RWPE1 (cell line): Measurements from ENCODE around the gene CFAP97.

Experiments used
- CTCF ChIA-PET: fragments of 350-600 bp; sonication (Branson Sonifier 250); formaldehyde crosslinking; extraction: SDS; loops from one replicate; lab custom pipeline; 2021; lab: Yijun Ruan, JAX
- POLR2A ChIA-PET: fragments of 400-600 bp; formaldehyde crosslinking; extraction: SDS; loops from one replicate; lab custom pipeline; 2020; ENCODE audit warnings: antibody characterized with exemption; ENCODE audit not compliant: low non-redundant PET; lab: Yijun Ruan, JAX
- DNase-seq: peaks from one replicate; pipeline ENCODE4 v3.0.0; 2012; ENCODE audit warnings: low spot score
- H3K27ac ChIP-seq: fragments of 450-650 bp; 2 replicates; pipeline ENCODE4 v1.5.1; 2017
- TF ChIP-seq, protein P1 (sequence below): fragments of 450-650 bp; conservative IDR thresholded peaks from 2 replicates; pipeline ENCODE4 v1.5.1; 2017; ENCODE audit warnings: low read depth, mild to moderate bottlenecking

The CFAP97 gene

DNA sequence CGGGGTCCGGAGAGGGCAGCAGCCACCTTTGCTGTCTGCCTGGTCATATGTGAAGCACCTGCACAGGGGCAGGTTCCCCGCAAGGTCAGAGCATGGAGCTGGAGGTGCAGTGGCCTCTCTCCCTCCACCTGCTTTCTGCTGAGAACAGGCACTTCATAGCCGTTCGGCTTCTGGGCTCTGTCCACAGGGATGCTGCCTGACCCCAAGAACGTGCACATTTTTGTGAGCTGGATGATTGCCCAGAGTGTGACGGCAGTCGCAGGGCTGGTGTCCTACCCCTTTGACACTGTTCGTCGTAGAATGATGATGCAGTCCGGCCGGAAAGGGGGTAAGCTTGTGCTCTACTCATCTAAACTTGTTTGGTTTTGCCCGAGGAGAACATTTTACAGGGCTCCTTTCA, 58.2 kb downstream of the CFAP97 start:
- no peak for DNase-seq
- TF ChIP-seq, protein P1, sequence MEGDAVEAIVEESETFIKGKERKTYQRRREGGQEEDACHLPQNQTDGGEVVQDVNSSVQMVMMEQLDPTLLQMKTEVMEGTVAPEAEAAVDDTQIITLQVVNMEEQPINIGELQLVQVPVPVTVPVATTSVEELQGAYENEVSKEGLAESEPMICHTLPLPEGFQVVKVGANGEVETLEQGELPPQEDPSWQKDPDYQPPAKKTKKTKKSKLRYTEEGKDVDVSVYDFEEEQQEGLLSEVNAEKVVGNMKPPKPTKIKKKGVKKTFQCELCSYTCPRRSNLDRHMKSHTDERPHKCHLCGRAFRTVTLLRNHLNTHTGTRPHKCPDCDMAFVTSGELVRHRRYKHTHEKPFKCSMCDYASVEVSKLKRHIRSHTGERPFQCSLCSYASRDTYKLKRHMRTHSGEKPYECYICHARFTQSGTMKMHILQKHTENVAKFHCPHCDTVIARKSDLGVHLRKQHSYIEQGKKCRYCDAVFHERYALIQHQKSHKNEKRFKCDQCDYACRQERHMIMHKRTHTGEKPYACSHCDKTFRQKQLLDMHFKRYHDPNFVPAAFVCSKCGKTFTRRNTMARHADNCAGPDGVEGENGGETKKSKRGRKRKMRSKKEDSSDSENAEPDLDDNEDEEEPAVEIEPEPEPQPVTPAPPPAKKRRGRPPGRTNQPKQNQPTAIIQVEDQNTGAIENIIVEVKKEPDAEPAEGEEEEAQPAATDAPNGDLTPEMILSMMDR, result no peak

DNA sequence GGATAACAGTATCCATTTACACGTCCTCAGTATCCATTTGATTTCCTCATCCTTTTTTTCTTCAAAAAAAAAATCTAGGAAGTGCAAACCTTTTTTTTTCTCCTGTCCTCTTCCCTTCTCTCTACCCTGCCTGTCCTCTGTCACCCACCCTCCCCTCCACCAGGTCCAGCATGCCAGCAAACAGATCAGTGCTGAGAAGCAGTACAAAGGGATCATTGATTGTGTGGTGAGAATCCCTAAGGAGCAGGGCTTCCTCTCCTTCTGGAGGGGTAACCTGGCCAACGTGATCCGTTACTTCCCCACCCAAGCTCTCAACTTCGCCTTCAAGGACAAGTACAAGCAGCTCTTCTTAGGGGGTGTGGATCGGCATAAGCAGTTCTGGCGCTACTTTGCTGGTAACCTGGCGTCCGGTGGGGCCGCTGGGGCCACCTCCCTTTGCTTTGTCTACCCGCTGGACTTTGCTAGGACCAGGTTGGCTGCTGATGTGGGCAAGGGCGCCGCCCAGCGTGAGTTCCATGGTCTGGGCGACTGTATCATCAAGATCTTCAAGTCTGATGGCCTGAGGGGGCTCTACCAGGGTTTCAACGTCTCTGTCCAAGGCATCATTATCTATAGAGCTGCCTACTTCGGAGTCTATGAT, 59.1 kb downstream of the CFAP97 start:
- DNase-seq, result no peak
- POLR2A ChIA-PET, result no interaction called here
- CTCF ChIA-PET, result no interaction called here
- no peak overlapping the region for H3K27ac ChIP-seq
- TF ChIP-seq, protein P1, result no peak

More for the DNA sequence above, 58.2 kb downstream of the CFAP97 start:
- ChIA-PET CTCF (no interaction called here), POLR2A (no interaction called here)
- H3K27ac ChIP-seq, result no peak overlapping the region

DNA sequence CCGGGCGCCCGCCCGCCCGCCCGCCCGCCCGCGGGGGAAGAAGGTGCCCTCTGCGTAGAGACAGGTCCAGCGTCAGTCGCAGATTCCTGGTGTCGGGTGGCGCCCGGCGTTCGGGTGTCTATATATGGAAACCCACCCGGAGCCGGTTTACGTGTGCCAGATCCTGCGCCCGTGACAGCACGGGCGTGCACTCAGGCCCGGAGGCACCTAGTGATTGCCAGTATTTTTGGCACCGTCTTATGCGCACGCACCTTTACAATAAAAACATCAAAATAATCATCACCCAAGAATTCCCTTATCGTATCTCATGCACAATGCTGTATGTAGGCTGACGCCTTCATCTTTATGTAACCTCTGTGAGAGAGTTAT, 60.2 kb downstream of the CFAP97 start:
- CTCF ChIA-PET, result interaction anchor here (0.5 to 1.1 kb wide), 4 partner anchors 7 to 435 kb away, joined by 3 to 9 read pairs (median 6); no protein-coding TSS in a partner anchor
- TF ChIP-seq, protein P1, result no peak
- H3K27ac ChIP-seq, result peak overlapping the region; percentile 24; the same call in 1 of the 2 replicates
- peak; percentile 22 for DNase-seq
- POLR2A ChIA-PET, result interaction anchor here (1.6 kb wide), 1 partner anchor 9 kb away, joined by 5 read pairs; no protein-coding TSS in a partner anchor

DNA sequence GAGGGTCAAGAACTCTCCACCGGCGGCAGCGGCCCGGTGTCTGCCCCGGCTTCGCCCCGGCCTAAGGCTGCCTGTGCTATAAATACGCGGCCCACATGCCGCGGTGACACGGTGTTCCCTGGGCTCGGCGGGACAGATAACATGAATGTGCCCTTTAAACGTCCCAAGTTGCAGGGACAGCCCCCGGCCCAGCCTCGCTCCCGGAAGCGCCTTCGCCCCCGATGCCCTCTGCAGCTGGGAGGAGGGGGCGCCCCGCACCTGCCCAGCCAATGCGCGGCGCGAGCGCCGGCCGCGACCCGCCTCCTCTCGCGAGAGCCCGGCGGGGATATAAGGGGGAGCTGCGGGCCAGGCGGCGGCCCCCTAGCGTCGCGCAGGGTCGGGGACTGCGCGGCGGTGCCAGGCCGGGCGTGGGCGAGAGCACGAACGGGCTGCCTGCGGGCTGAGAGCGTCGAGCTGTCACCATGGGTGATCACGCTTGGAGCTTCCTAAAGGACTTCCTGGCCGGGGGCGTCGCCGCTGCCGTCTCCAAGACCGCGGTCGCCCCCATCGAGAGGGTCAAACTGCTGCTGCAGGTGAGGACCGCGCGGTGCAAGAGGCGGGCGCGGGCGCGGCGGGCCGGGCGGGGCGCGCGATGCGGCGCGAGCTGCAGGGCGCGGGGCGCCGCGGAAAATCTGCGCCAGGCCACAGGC, 60.7 kb downstream of the CFAP97 start, which contains the start of gene SLC25A4:
SLC25A4 (plus strand) TSS at position 355 of the 689 bp plus-strand sequence; CDS start at position 462, 107 bp downstream.
- POLR2A ChIA-PET, result interaction anchor here (1.6 kb wide), 1 partner anchor 9 kb away, joined by 5 read pairs; no protein-coding TSS in a partner anchor
- CTCF ChIA-PET, result interaction anchor here (0.5 to 1.1 kb wide), 6 partner anchors 8 to 435 kb away, joined by 3 to 9 read pairs (median 4); no protein-coding TSS in a partner anchor
- peak within 1 kb of the TSS; percentile 24; the same call in 1 of the 2 replicates for H3K27ac ChIP-seq
- TF ChIP-seq, protein P1, result peak; percentile 44
- DNase-seq, result peak; percentile 79

DNA sequence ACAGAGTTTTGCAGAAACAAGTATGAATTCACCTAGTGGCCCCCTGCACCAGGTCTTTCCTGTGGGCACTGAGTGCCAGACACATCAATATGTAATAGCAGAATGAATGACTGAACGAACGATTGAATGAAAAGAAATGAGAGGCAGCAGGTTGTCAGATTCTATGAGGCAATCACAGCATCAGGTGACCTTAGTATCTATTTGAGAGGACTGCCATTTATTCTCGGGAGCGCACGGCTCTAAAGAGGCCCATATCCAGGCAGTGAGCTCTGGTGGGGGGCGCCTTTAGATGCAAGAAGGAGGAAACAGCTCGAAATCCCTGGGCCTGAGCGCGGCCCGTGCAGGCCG, 61.3 kb downstream of the CFAP97 start:
- TF ChIP-seq, protein P1, result no peak
- no peak for DNase-seq
- H3K27ac ChIP-seq, result no peak overlapping the region; the same call in 1 of the 2 replicates
- POLR2A ChIA-PET, result interaction anchor here (1.6 kb wide), 1 partner anchor 8 kb away, joined by 5 read pairs; no protein-coding TSS in a partner anchor
- CTCF ChIA-PET, result interaction anchor here (0.7 to 1.1 kb wide), 3 partner anchors 8 to 138 kb away, joined by 3 to 6 read pairs (median 3); no protein-coding TSS in a partner anchor

DNA sequence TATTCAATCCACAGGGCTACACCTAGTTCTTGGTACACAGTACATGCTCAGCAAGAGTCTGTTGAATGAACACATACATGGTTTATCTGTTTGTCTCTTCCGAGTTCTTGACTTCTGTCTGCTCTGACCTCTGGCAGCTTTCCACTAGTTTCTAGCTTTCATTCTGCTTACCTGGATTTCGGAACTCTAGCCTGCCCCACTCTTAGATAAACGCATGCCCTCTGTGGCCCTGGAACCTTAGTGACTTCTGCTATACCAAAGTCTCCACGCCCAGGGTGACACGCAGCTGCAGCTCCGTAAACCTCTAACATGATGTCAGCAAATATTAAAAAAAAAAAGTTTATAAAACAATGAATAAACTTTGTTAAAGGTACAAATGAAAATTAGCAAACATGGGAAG, 62.0 kb downstream of the CFAP97 start:
- TF ChIP-seq, protein P1, result no peak
- no peak overlapping the region for H3K27ac ChIP-seq
- CTCF ChIA-PET, result no interaction called here
- DNase-seq, result no peak
- POLR2A ChIA-PET, result no interaction called here
